ENCODE data around the gene TMEM167B. TPM values are rescaled to one million over a fixed set of nuclear protein-coding genes. Genes with fewer than 3 reads are reported as not detected.

Gene TMEM167B
- total and polyA plus RNA-seq, 2 of the 8 experiments (the other 6 are each of a cell fraction or from before 2014, with no cell fraction given) = 3.6 to 14.8 TPM

DNA sequence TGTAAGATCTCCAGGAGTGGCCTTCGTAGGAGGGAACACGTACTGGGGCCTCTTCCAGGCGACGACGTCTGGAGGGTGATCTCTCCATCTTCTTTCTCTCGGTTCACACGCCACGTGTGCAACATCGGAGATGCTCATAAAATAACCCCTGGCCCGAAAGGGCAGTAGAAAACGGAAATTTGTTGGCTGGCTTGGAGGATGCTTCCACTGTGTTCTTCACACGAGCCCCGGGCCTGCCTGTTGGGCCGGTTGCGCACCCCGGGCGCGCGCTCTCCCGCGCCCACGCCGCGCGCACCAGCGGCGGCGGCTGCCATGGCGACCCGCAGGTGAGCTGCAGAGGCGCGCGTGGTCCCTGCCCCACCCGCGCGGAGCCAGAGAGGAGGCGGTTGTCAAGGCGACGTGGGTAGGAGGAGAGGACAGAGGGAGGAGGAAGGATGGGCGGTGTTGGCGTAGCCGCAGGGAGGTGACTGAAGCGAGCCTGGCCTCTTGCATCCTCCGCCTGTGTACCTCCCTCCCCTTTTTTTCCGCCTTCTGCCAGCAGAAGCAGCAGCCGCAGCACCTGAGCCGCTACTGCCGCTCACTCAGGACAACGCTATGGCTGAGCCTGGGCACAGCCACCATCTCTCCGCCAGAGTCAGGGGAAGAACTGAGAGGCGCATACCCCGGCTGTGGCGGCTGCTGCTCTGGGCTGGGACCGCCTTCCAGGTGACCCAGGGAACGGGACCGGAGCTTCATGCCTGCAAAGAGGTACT lies 23.2 kb downstream of the TMEM167B start, which contains the start of gene ELAPOR1 (continued):
- TF ChIP-seq, protein P1, sequence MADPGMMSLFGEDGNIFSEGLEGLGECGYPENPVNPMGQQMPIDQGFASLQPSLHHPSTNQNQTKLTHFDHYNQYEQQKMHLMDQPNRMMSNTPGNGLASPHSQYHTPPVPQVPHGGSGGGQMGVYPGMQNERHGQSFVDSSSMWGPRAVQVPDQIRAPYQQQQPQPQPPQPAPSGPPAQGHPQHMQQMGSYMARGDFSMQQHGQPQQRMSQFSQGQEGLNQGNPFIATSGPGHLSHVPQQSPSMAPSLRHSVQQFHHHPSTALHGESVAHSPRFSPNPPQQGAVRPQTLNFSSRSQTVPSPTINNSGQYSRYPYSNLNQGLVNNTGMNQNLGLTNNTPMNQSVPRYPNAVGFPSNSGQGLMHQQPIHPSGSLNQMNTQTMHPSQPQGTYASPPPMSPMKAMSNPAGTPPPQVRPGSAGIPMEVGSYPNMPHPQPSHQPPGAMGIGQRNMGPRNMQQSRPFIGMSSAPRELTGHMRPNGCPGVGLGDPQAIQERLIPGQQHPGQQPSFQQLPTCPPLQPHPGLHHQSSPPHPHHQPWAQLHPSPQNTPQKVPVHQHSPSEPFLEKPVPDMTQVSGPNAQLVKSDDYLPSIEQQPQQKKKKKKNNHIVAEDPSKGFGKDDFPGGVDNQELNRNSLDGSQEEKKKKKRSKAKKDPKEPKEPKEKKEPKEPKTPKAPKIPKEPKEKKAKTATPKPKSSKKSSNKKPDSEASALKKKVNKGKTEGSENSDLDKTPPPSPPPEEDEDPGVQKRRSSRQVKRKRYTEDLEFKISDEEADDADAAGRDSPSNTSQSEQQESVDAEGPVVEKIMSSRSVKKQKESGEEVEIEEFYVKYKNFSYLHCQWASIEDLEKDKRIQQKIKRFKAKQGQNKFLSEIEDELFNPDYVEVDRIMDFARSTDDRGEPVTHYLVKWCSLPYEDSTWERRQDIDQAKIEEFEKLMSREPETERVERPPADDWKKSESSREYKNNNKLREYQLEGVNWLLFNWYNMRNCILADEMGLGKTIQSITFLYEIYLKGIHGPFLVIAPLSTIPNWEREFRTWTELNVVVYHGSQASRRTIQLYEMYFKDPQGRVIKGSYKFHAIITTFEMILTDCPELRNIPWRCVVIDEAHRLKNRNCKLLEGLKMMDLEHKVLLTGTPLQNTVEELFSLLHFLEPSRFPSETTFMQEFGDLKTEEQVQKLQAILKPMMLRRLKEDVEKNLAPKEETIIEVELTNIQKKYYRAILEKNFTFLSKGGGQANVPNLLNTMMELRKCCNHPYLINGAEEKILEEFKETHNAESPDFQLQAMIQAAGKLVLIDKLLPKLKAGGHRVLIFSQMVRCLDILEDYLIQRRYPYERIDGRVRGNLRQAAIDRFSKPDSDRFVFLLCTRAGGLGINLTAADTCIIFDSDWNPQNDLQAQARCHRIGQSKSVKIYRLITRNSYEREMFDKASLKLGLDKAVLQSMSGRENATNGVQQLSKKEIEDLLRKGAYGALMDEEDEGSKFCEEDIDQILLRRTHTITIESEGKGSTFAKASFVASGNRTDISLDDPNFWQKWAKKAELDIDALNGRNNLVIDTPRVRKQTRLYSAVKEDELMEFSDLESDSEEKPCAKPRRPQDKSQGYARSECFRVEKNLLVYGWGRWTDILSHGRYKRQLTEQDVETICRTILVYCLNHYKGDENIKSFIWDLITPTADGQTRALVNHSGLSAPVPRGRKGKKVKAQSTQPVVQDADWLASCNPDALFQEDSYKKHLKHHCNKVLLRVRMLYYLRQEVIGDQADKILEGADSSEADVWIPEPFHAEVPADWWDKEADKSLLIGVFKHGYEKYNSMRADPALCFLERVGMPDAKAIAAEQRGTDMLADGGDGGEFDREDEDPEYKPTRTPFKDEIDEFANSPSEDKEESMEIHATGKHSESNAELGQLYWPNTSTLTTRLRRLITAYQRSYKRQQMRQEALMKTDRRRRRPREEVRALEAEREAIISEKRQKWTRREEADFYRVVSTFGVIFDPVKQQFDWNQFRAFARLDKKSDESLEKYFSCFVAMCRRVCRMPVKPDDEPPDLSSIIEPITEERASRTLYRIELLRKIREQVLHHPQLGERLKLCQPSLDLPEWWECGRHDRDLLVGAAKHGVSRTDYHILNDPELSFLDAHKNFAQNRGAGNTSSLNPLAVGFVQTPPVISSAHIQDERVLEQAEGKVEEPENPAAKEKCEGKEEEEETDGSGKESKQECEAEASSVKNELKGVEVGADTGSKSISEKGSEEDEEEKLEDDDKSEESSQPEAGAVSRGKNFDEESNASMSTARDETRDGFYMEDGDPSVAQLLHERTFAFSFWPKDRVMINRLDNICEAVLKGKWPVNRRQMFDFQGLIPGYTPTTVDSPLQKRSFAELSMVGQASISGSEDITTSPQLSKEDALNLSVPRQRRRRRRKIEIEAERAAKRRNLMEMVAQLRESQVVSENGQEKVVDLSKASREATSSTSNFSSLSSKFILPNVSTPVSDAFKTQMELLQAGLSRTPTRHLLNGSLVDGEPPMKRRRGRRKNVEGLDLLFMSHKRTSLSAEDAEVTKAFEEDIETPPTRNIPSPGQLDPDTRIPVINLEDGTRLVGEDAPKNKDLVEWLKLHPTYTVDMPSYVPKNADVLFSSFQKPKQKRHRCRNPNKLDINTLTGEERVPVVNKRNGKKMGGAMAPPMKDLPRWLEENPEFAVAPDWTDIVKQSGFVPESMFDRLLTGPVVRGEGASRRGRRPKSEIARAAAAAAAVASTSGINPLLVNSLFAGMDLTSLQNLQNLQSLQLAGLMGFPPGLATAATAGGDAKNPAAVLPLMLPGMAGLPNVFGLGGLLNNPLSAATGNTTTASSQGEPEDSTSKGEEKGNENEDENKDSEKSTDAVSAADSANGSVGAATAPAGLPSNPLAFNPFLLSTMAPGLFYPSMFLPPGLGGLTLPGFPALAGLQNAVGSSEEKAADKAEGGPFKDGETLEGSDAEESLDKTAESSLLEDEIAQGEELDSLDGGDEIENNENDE (IDR thresholded peaks at IDR 0.05; ENCODE audit: insufficient replicate concordance, low read length) = no peak
- TF ChIP-seq HDAC2 (IDR thresholded peaks at IDR 0.05; ENCODE audit: borderline replicate concordance in 1 of 2, low read depth in 2 of 2, low read length in 2 of 2) = no peak
- no peak for TF ChIP-seq SRF (IDR thresholded peaks at IDR 0.05; ENCODE audit: low read depth, low read length)
- no peak for TF ChIP-seq TCF12 (IDR thresholded peaks at IDR 0.05; ENCODE audit: low read depth, low read length)
- no peak for TF ChIP-seq KDM1A (IDR thresholded peaks at IDR 0.05; ENCODE audit: borderline replicate concordance, low read length)
- no peak for TF ChIP-seq MAFK (IDR thresholded peaks at IDR 0.05; ENCODE audit: low read depth, low read length)
- no peak for TF ChIP-seq NANOG (IDR thresholded peaks at IDR 0.05; ENCODE audit: insufficient read depth, low read depth, low read length, poor library complexity, severe bottlenecking)
- TF ChIP-seq SIRT6 (IDR thresholded peaks at IDR 0.05; ENCODE audit: low read length) = no peak
- no peak for TF ChIP-seq TEAD4 (IDR thresholded peaks at IDR 0.05; ENCODE audit: low read depth, low read length)
- no peak for TF ChIP-seq TAF7 (optimal IDR thresholded peaks at IDR 0.05; ENCODE audit: borderline replicate concordance, low read depth, low read length)

Data from H1 (cell line).